Colonic mucosa (tissue), 4 donors: ENCODE results near the gene SURF1. TPM values are rescaled to one million over a fixed set of nuclear protein-coding genes. Genes with fewer than 3 reads are reported as not detected.

ENCODE experiments used
- DNase-seq: peaks from one replicate; pipeline ENCODE4 v3.0.0-alpha.2; 2020
- H3K27ac ChIP-seq: fragments of 200-600 bp; one replicate; pipeline ENCODE4 v1.8.0; 2021
- H3K27me3 ChIP-seq: fragments of 200-600 bp; one replicate; pipeline ENCODE4 v1.8.0; 2021
- H3K36me3 ChIP-seq: fragments of 200-600 bp; one replicate; pipeline ENCODE4 v1.8.0; 2021
- H3K4me1 ChIP-seq: fragments of 200-600 bp; one replicate; pipeline ENCODE4 v1.8.0; 2021; ENCODE audit warnings: mild to moderate bottlenecking
- H3K4me3 ChIP-seq: fragments of 200-600 bp; one replicate; pipeline ENCODE4 v1.8.0; 2021
- H3K9ac ChIP-seq, 2 donors: one replicate each; pipeline ENCODE4 v1.7.0; 2013; ENCODE audit warnings: control low read depth in 2 of 2, low read depth in 2 of 2, low read length in 2 of 2
- H3K9me3 ChIP-seq: fragments of 200-600 bp; one replicate; pipeline ENCODE4 v1.8.0; 2021
- CTCF ChIP-seq: fragments of 200-600 bp; IDR thresholded peaks from one replicate; pipeline ENCODE4 v1.8.0; 2022; ENCODE audit warnings: antibody characterized with exemption, mild to moderate bottlenecking
- intact Hi-C: fragments of 100-400 bp; cut with DNase I; formaldehyde crosslinking; loops from one replicate; pipeline ENCODE4 v1.14.1; 2022
- total RNA-seq, 2 donors: library from RNA; stranded (reverse); fragmentation: NEBNext Ultra II Directional in 1 of 2; extraction: Animal tissue kit (Norgen Biotek cat#: 25700) in 1 of 2; gene quantifications; one replicate each; pipeline ENCODE4 v1.2.1, GENCODE V29; 2021
- donor health status: healthy.
- donor health status: DM: no; HTN: no; CAD: no.
- donor health status: DM: no; HTN: no; CAD: no.

SURF1 gene
- total RNA-seq, 2 donors from 2014 or later: 63.3 to 66.7 TPM

- H3K9ac ChIP-seq: no peak overlapping the region
- no peak overlapping the region for H3K27ac ChIP-seq
- H3K4me1 ChIP-seq: no peaks in the 10 kb centered on the region
- TF ChIP-seq CTCF: no peak
- H3K9me3 ChIP-seq: no peaks in the 10 kb centered on the region
- no peaks in the 10 kb centered on the region for H3K36me3 ChIP-seq
- intact Hi-C loops: no loop called here
- no peak overlapping the region for H3K4me3 ChIP-seq
- DNase-seq: no peak
- no peaks in the 10 kb centered on the region for H3K27me3 ChIP-seq
Observed at GRCh38 chr9:133315997-133316396, 40.3 kb downstream of the SURF1 start.

- Histone ChIP-seq H3K4me3 (no peak overlapping the region), H3K27me3 (no peaks in the 10 kb centered on the region), H3K9me3 (no peaks in the 10 kb centered on the region), H3K27ac (no peak overlapping the region), H3K36me3 (no peaks in the 10 kb centered on the region), H3K4me1 (no peaks in the 10 kb centered on the region), H3K9ac (no peak overlapping the region)
- DNase-seq: no peak
- intact Hi-C loops: no loop called here
- TF ChIP-seq CTCF: no peak
Observed at GRCh38 chr9:133309608-133310007, 46.7 kb downstream of the SURF1 start.

- TF ChIP-seq CTCF: no peak
- Histone ChIP-seq H3K4me1 (no peaks in the 10 kb centered on the region), H3K4me3 (no peak overlapping the region), H3K9ac (no peak overlapping the region), H3K27ac (no peak overlapping the region), H3K27me3 (no peaks in the 10 kb centered on the region), H3K9me3 (no peaks in the 10 kb centered on the region), H3K36me3 (no peaks in the 10 kb centered on the region)
- DNase-seq: no peak
- intact Hi-C loops: no loop called here
Observed at GRCh38 chr9:133307301-133307700, 49.0 kb downstream of the SURF1 start.

- TF ChIP-seq CTCF: no peak
- Histone ChIP-seq H3K27ac (no peak overlapping the region), H3K4me3 (no peak overlapping the region), H3K4me1 (no peaks in the 10 kb centered on the region), H3K9ac (no peak overlapping the region), H3K36me3 (no peaks in the 10 kb centered on the region), H3K9me3 (no peaks in the 10 kb centered on the region), H3K27me3 (no peaks in the 10 kb centered on the region)
- intact Hi-C loops: no loop called here
- DNase-seq: no peak
Observed at GRCh38 chr9:133306242-133307204, 49.8 kb downstream of the SURF1 start.

- intact Hi-C loops: no loop called here
- no peaks in the 10 kb centered on the region for H3K36me3 ChIP-seq
- no peak overlapping the region for H3K9ac ChIP-seq
- no peak overlapping the region for H3K27ac ChIP-seq
- H3K9me3 ChIP-seq: no peaks in the 10 kb centered on the region
- no peaks in the 10 kb centered on the region for H3K27me3 ChIP-seq
- H3K4me1 ChIP-seq: no peaks in the 10 kb centered on the region
- no peak for TF ChIP-seq CTCF
- no peak for DNase-seq
- H3K4me3 ChIP-seq: no peak overlapping the region
Observed at GRCh38 chr9:133305731-133306130, 50.6 kb downstream of the SURF1 start.
